HG03565 (cell line): Measurements from ENCODE around the gene NDUFB10.
"Not testable (repeated sequence)": the region's sequence is repeated elsewhere in the genome, so short reads cannot be mapped to it uniquely, and the experiment has no call there.

Experiments used
- ATAC-seq: cut with Tn5 transposase; IDR thresholded peaks from one replicate; pipeline ENCODE4 v1.9.1; 2021; ENCODE audit warnings: mild to moderate bottlenecking, moderate library complexity; ENCODE audit not compliant: unreplicated experiment

Gene NDUFB10

DNA sequence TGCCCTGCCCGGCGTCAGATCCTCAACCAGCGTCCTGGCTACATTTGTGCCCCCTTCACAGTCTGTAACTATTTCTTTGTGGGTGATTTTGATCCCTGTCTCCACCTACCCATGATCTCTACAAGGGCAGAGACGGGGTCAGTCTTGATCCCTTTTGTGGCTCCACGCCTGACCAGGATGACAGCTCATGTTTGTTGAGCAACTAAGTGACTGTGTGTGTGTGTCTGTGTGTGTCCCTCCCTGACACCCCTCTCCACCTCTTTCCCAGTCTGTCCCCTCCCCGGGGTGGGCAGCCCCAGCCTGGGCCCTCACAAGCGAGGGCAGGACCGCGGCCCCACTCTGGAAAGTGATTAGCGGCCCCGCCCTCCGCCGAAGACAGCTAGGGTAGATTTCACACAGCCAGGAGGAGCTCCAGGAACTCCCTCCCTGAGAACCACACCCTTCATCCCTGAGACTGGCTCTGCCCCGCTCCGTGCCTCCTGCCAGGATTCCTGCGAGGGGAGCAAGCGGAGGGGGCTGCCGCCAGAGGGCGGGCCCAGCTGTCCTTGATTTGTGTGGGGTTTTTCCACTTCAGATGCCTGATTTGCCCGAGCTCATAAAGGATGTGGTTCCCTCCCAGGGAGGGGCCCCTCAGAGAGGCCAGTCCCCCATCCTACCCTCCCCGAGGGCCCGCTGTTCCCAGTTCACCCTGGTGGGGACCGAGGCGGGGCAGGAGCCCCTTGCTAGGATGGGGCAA is 35.9 kb upstream of the NDUFB10 start:
- ATAC-seq: no peak

DNA sequence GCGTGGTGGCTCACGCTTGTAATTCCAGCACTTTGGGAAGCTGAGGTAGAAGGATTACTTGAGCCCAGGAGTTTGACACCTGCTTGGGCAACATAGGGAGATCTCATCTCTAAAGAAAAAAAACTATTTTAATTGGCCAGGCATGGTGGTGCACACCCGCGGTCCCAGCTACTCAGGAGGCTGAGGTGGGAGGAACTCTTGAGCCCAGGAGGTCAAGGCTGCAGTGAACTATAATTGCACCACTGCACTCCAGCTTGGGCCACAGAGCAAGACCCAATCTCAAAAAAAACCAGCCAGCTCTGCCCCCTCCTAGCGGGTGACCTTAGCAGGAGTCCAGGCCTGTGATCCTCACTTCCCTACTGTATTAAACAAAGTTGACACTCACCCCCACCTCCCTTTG is 35.2 kb upstream of the NDUFB10 start:
- no peak for ATAC-seq

DNA sequence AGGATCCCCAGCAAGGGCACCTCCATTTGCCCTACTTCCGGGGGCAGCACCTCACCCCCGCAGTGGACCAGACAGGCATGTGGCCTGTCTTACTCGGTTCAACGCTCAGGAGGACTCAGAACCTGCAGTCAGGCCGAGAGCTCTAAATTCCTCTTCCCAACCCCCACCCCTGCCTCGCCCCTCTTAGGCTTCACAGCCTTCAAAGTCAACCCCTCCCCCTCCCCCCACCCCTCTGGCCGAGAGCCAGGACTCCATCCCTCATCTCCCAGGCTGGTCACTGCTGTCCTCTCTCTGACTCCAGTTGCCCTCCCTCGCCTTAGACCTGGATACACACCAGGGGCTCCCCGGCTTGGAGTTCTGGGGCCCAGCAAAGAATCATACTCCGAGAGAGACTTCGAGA is 33.1 kb upstream of the NDUFB10 start:
- no peak for ATAC-seq

DNA sequence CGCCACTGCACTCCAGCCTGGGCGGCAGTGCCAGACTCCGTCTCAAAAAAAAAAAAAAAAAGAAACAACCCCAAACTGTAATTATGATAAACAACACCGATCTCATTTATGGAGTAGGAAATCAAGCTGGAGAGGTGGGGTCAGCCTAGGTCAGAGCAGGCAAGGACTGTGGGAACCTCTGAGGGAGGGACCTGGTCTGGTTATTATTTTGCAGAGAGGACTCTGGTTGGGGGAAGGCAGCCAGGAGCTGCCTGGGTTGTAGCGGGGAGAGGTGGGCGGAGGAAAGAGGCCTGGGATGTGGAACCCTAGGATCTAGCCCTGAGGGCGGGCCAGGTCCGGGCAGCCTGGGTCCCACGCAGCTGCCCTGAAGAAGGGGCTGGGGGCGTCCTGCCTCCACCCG is 30.2 kb upstream of the NDUFB10 start:
- no peak for ATAC-seq

- ATAC-seq: peak; percentile 86
Observed at GRCh38 chr16:1929578-1930337, 29.6 kb upstream of the NDUFB10 start.

GRCh38 chr16:1930338-1930720 is 29.0 kb upstream of the NDUFB10 start:
- no peak for ATAC-seq

DNA sequence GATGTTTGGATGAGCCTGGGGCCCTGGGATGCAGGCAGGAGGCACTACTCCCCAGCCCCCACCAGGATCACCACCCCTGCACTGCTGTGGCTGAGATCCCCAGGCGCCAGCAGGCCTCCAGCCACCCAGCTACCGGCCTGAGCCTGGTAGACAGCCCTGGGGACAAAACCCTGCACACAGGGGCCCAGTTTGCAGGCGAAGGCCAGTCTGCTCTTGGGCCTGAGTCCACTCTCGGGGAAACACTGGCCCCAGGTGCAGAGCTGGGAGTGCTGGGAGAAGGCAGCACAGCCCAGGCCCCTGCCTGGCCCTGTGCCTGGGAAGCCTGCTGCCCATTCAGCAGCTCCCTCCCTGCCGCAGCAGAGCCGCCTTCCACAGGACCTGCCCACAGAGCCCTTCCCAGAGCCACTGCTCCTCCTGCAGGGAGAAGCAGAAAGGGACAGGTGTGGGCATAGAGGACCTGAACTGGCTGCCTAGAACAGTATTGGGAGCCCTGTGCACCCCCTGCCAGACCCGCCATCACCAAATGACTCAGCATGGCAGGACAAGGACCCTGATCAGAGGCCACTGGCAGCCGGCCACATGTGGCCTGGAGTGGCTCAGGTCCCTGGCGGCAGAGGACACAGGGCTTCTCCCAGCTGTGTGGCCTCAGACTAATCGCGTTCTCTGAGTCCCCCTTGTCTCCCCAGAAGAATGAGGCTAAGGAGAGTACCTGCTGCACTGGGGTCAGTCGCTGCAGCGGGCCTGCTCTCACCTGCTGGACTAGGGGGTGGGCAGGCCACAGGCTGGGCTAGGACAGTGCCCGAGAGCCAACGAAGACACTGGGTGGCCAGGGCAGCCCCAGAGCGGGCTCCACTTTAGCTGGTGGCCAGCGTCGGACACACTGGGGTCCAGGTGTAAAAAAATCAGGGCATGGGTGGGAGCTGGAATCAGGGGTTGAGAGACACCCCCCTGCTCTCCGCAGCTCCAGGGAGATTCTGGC is 27.0 kb upstream of the NDUFB10 start:
- no peak for ATAC-seq

GRCh38 chr16:1933097-1933661 is 26.2 kb upstream of the NDUFB10 start:
- no peak for ATAC-seq

DNA sequence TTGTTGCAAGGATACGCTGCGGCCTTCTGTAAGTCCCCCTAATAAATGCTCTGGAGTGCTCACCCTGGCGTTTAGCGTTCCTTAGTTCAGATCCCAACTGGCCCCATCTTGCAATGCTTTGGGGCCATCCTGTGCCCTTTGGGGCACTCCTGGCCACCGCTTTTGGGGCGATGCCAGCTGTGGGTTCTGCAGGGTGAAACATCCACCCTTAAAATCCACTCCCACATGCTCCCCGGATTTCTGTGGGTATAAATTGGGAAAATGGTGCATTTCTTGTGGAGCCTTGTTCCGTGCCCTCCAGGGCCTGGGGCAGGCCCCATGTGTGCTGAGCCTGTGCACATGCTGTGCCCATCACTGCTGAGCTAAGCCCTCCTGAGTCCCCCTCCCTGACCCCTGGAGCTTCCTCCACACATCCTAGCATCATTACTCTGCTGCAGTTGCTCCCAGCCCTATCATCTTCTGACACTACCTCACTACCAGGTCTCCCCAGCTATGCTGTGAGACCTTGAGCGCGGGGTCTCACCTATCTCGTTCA is 22.3 kb upstream of the NDUFB10 start:
- ATAC-seq: no peak

DNA sequence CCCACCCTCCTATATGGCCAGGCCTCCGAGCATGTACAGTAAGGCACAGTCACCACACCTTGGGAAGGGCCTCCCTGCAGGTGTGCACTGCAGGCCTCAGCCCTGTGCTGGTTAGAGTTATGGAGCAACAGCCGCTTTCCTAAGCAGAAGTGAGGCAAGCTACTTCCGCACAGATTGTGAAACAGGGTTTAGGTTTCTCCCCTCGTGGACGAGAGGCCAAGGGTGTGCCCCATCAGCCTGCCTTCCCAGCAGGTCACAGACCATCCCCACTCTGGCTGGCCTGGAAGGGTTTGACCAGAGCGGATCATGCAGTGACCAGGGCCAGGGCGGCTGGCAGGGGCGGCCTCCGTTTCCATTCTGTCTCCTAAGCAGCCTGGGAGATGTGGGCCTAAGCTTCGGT is 21.0 kb upstream of the NDUFB10 start:
- ATAC-seq: no peak

DNA sequence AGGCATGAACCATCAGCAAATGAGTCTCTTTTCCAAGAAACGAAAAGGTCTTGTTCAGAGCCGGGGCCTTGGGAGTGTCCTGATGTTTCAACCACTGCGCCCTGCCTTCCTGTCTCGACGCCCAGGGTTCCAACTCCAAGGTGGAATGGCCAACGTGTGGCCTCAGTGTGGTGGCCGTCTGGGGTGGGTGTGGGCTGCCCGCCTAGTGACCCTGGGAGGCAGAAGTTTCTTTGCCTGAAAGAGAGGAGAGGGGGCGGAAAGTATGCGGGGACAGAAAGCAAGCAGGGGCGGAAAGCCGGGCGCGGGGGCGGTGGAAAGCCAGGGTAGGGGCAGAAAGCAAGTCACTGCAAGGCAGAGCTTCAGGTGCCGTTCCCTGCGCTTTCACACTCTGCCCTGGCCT is 20.4 kb upstream of the NDUFB10 start:
- ATAC-seq: no peak

- not testable (repeated sequence) for ATAC-seq
Observed at GRCh38 chr16:1939833-1940232, 19.5 kb upstream of the NDUFB10 start.

- ATAC-seq: no peak
Observed at GRCh38 chr16:1940273-1941161, 18.8 kb upstream of the NDUFB10 start.

- no peak for ATAC-seq
Observed at GRCh38 chr16:1941162-1942046, 17.9 kb upstream of the NDUFB10 start.

DNA sequence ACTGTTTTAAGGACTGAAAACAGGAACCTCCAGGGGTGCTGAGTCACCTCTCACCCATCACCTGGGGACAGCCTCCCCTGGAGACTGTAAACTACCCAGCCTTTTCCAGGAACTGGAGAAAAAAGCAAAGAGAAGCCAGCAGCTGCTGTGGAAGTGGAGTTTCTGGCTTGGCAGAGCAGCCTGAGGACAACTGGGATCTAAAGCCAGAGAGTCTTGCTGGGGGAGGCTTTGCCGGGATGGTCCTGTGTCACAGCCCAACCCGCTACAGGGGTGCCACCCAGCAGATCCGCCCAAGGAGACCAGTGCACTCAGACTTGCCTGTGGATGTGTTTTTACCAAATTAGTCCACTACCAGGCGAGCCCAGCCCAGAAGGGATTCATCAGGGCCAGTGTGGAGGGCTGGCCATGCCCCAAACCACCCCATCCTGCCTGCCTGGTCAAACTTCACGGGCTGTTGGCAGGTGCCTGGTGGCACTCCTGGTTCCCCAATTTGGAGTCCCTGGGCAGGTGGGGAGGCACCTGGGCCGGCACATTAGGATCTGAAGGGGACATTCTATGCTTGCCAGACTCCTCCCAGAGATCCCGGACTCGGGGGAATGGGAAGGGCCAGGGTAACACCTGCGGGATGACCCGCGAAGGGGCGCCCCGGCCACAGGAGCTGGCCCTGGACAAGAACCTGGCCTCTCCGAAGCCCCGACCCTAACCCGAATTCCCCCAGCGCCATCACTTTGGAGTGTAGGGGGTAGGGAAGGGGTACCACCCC is 17.1 kb upstream of the NDUFB10 start:
- ATAC-seq: no peak

DNA sequence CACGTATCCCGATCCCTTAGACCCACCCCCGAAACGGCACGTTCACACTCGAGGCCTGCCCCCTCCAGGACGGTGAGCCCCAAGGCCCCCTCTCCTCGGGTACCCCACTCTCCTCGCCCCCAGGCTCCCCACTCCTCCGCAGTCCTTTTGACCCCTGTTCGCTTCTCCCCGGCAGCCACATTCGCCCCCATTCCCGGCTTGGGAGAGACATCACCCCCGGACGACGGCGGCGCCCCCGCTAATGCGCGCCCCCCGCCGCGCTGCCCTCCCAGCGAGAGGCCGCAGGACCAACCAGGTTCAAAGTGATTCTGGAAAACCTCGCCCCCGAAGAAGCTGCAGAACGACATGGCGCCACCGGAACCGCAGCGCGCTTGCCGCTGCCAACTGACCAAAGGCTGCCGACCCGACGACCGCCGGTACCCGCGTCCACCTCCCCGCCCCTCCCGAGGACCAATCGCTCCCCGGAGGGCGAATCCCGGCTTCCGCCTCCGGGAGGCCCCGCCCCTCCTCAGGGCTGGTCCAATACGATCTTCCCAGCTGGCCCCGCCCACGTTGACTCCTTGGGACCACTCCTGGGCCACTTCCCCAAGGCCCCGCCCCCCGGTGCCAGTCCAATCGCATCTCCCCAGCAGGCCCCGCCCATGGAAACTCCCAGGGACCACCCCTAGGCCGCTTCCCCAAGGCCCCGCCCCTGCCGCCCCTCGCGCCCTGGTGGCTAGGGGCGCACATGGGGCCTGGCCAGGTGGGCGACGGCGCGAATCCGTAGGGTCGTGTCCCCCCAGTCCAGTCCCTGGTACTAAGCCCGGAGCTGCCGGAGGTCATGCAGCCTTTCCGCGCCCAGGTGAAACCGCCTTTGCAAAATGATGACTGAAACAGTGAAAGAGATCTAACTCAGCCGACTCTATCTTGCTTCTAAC is 16.3 kb upstream of the NDUFB10 start, which contains the start of gene MSRB1:
Gene MSRB1, minus strand, starts transcription at position 390 of the 917 bp plus-strand sequence. Its CDS starts 43 bp downstream, at position 347.
- ATAC-seq: peak; percentile 87
